IgD-negative memory B cell (primary cell): ENCODE measurements around the gene PKHD1. TPM values are rescaled to one million over a fixed set of nuclear protein-coding genes. Genes with fewer than 3 reads are reported as not detected.

Source experiments
- H3K27ac Mint-ChIP-seq, 3 donors: one replicate each; pipeline ENCODE4 v1.8.0; 2020 to 2022; ENCODE audit warnings: mild to moderate bottlenecking in 3 of 3, mixed read lengths in 3 of 3, moderate library complexity in 1 of 3
- H3K27me3 Mint-ChIP-seq: one replicate; pipeline ENCODE4 v1.8.0; 2021; ENCODE audit warnings: mixed read lengths
- H3K36me3 Mint-ChIP-seq: one replicate; pipeline ENCODE4 v1.8.0; 2020; ENCODE audit warnings: mild to moderate bottlenecking, mixed read lengths
- H3K4me1 Mint-ChIP-seq, 3 donors: one replicate each; pipeline ENCODE4 v1.8.0; 2020 to 2022; ENCODE audit warnings: mixed read lengths in 3 of 3, mild to moderate bottlenecking in 1 of 3
- H3K4me3 Mint-ChIP-seq, 4 donors: one replicate each; pipeline ENCODE4 v1.8.0; 2020 to 2022; ENCODE audit warnings: mild to moderate bottlenecking in 4 of 4, mixed read lengths in 4 of 4, moderate library complexity in 3 of 4
- H3K9me3 Mint-ChIP-seq, 3 donors: one replicate each; pipeline ENCODE4 v1.8.0; 2020 to 2021; ENCODE audit warnings: mixed read lengths in 3 of 3, mild to moderate bottlenecking in 1 of 3
- polyA plus RNA-seq: library from polyadenylated mRNA; unstranded; fragments of 300-500 nt; fragmentation: Illumina TruSeq; gene quantifications from one replicate; pipeline ENCODE4 v1.2.3, GENCODE V29; 2021

The PKHD1 gene
- polyA plus RNA-seq, 1 donor from 2014 or later, result not detected

DNA sequence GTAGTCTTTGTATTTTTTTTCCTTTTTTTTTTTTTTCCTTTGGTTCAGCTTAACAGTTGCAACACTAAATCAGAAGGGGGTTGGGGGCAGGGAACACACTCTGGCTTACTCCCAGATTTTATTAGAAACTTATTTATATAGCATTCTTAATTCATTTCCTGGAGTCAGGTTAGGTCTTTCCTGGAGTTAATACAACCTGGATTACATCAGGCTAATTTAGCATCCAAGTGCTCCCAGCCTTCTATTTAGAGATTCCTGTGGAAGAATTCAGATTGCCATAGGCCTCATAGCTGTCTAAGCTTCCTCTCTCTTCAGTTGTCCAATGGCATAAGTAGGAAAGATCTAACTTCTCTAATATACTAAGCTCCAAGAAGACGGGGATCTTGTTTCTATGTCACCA, 35.8 kb upstream of the PKHD1 start:
- Mint-ChIP-seq H3K9me3 (peaks cover 4 to 10% (median 7%) of the 10 kb centered on the region in 3 donors), H3K4me1 (no peaks in the 10 kb centered on the region), H3K27ac (no peak overlapping the region), H3K27me3 (peaks cover 9% of the 10 kb centered on the region), H3K4me3 (no peak overlapping the region), H3K36me3 (no peaks in the 10 kb centered on the region)

DNA sequence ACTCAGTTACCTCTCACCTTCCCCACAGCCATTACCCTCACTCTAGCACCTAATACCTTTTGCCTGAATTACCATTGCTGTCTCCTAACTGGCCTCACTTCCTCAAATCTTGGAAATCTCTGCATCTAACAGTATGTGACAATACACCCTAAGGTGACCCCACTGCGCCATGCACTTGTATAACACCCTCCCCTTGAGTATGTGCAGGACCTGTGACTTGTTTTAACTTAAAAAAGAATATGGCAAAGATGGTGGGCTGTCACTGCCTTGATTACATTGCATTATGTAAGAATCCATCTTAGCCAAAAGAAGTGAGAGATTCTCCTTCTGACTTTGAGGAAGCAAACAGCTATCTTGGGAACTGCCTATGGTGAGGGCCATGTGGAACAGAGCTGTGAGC, 29.9 kb upstream of the PKHD1 start:
- no peak overlapping the region for H3K27ac Mint-ChIP-seq
- H3K27me3 Mint-ChIP-seq, result peaks cover under 1% of the 10 kb centered on the region
- no peaks in the 10 kb centered on the region for H3K36me3 Mint-ChIP-seq
- peaks cover 4 to 10% (median 7%) of the 10 kb centered on the region in 3 donors for H3K9me3 Mint-ChIP-seq
- peaks cover 0 to under 1% (median 0%) of the 10 kb centered on the region in 3 donors for H3K4me1 Mint-ChIP-seq
- H3K4me3 Mint-ChIP-seq, result no peak overlapping the region

DNA sequence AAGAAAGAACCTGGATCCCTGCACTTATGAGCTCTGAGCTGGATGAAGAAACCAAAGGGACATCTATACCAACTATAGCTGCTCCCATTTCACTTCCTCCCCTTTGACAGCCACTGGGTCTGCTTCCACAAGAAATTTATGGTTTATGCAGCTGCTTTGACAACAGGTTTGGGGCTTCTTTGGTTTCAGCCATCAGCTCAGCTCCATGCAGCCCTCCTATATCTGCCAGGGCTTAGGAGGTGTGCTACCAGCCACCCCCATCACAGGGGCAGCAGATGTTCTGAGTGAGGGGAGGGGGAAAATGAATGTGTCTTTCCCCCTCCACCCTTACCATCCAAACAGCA, 29.2 kb upstream of the PKHD1 start:
- Mint-ChIP-seq H3K36me3 (no peaks in the 10 kb centered on the region), H3K27ac (no peak overlapping the region), H3K9me3 (peaks cover 6 to 10% (median 9%) of the 10 kb centered on the region in 3 donors), H3K4me3 (no peak overlapping the region), H3K4me1 (peaks cover 0 to 1% (median 0%) of the 10 kb centered on the region in 3 donors), H3K27me3 (peaks cover 3% of the 10 kb centered on the region)

DNA sequence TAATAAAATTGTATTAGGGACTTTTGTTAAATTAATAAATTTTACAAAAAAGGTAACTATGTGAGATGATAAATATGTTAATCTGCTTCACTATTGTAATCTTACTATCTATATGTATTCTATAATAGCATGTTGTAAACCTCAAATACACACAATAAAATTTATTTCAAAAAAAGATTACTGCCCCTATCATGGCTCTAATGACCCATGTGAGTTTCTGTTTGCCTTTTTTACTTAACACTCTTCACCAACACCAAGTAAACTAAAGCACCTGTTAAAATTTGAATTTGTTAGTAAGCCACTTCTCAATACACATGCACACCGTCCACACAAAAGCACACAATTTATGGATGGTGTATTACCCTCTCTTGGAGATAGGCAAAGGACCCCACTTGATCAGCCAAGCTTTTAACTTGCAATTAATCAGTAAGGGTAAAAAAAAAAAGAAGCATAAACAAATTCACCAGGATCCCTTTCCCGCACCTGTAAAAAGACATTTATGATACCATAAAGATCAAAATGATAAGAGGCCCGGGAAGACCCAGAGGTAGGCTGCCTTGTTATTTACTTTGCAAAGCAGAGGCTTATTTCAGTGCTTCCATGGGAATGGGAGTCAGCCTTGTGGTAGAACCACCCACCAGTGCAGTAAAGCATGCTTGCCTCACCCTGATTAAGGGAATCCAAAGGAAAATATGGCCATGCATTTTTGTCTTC, 28.6 kb upstream of the PKHD1 start:
- peaks cover 6 to 8% (median 7%) of the 10 kb centered on the region in 3 donors for H3K9me3 Mint-ChIP-seq
- H3K36me3 Mint-ChIP-seq, result no peaks in the 10 kb centered on the region
- H3K27me3 Mint-ChIP-seq, result peaks cover 3% of the 10 kb centered on the region
- H3K27ac Mint-ChIP-seq, result no peak overlapping the region
- H3K4me3 Mint-ChIP-seq, result no peak overlapping the region
- peaks cover 0 to 1% (median 0%) of the 10 kb centered on the region in 3 donors for H3K4me1 Mint-ChIP-seq

DNA sequence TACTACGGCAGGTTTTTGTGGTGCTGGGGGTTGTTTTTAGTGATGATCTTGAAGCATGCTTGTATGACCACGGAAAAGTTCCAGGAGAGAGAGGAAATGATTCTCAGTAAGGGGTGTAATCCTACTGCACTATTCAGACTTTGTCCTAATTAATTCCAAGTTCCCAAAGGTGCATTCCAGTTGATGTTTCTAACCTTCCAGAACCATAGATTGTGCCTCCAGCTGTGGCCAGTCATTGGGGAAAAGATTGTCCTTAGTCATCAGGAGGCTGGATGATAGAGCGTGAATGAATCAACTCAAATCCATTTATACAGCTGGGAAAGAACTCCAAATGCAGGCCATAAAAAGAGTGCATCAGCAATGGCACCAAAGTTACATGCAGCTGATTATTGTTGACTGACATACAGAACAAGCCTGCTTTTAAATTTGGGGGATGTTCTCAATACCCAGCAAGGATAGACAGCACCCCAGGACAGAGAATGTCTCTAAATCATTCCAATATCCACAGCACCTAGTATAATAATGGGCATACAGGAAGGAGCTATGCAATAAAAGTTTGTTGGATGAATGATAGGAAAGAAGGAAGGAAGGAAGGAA, 27.8 kb upstream of the PKHD1 start:
- no peaks in the 10 kb centered on the region for H3K36me3 Mint-ChIP-seq
- peak overlapping the region in 1 of 3 donors; percentile 27 for H3K27ac Mint-ChIP-seq
- H3K9me3 Mint-ChIP-seq, result peaks cover 6 to 8% (median 8%) of the 10 kb centered on the region in 3 donors
- no peak overlapping the region for H3K4me3 Mint-ChIP-seq
- H3K27me3 Mint-ChIP-seq, result peaks cover 3% of the 10 kb centered on the region
- peaks cover 0 to 1% (median 0%) of the 10 kb centered on the region in 3 donors for H3K4me1 Mint-ChIP-seq

DNA sequence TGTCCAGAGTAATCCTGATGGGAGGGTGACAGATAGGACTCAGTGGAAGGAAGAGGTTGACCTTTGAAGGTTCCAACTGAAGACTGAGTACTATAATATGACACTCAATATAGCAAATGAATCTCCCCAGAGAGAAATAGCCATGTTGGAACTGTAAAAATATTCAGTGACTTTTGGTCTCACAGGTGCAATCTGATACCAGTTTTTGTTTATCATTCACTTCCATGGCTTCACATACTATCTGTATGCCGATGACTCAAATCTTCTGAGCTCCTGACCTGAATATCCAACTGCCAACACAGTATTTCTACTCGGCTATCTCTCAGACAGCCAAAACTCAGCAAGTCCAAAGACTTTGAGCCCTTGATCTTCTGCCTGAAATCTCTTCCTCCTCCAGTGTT, 21.8 kb upstream of the PKHD1 start:
- peaks cover 8% of the 10 kb centered on the region for H3K27me3 Mint-ChIP-seq
- H3K36me3 Mint-ChIP-seq, result no peaks in the 10 kb centered on the region
- H3K9me3 Mint-ChIP-seq, result peaks cover 0 to 4% (median 2%) of the 10 kb centered on the region in 3 donors
- H3K4me3 Mint-ChIP-seq, result no peak overlapping the region
- H3K27ac Mint-ChIP-seq, result no peak overlapping the region
- peaks cover 0 to 1% (median 0%) of the 10 kb centered on the region in 3 donors for H3K4me1 Mint-ChIP-seq

DNA sequence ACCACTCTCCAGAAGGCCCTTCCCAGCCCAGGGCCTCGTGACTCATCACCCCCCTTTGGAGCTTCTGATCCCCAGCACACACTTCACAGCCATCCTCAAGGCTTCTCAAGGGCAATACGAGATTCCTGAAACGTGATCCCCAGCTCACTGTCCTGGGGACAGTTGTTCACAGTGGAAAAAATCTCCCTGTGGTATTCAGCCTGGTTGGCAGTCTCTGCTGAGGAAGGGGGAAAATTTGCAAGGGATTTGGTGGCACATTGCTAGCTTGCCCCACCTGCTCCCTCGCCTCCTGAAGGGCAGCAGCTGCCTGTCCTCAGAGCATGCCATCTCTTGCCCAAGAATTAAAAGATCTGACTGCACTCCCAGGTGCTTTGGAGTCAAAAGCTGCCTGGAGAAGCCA, 20.7 kb upstream of the PKHD1 start:
- H3K27me3 Mint-ChIP-seq, result peaks cover 15% of the 10 kb centered on the region
- H3K9me3 Mint-ChIP-seq, result peaks cover 0 to 4% (median 2%) of the 10 kb centered on the region in 3 donors
- H3K27ac Mint-ChIP-seq, result no peak overlapping the region
- no peak overlapping the region for H3K4me3 Mint-ChIP-seq
- no peaks in the 10 kb centered on the region for H3K36me3 Mint-ChIP-seq
- H3K4me1 Mint-ChIP-seq, result peaks cover 0 to 1% (median 0%) of the 10 kb centered on the region in 3 donors

DNA sequence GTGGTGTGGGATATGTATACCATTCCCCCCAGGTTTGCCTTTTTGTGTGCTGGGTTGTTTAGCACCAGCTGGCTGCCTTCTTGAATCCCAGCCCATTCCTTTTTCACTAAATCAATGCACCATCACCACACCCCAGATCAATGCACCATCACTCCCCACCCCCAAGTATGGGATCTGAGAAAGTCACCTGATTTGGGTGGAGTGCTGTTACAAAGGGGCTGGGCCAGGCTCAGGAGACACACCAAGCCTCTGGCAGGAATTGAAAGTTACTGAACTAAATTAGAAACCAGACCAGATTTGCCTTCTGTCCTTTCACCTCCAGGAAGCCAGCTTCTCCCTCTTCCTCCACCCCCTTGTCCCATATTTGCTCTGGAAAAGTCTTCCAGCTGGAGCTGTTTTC, 19.6 kb upstream of the PKHD1 start:
- Mint-ChIP-seq H3K4me1 (no peaks in the 10 kb centered on the region), H3K27me3 (peaks cover 13% of the 10 kb centered on the region), H3K27ac (no peak overlapping the region), H3K9me3 (peaks cover 0 to 1% (median 0%) of the 10 kb centered on the region in 3 donors), H3K4me3 (no peak overlapping the region), H3K36me3 (no peaks in the 10 kb centered on the region)

DNA sequence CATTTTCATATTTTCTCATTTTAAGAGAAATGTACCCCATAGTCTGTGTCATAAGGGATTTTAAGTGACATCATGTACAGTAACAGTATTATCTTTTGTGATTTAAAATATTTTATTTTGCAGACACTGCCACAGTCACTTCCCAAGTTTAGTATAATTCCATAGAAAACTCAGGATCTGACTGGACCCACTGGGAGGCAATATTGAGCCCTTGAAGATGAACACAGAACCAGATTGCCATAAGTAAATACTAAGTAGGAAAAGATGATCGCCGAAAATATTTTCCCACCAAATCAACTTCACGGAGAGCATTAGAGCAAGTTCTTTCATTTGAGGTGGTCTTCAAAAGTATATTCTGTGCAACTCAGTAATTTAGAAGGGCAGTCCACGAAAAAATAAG, 17.6 kb upstream of the PKHD1 start:
- peaks cover 16% of the 10 kb centered on the region for H3K27me3 Mint-ChIP-seq

DNA sequence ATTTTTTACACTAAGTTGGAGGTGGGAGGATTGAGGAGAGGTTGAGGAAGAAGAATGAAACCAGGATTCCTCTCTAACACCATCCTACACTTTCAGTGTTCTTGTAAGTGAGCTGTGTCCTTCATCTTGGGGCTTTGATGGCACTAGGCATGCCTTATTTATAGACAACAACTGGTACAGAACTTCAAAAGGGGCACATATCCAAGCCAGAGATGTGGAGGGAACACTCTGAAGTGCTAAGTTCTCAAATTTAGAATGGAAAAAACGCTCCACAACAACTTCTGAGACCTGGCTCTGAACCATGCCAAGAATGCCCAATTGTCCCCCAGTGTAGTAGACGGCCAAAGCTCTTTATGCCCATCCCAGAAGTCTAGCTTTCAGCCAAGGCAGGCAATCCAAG, 16.2 kb upstream of the PKHD1 start:
- Mint-ChIP-seq H3K4me1 (no peaks in the 10 kb centered on the region), H3K27ac (no peak overlapping the region), H3K9me3 (no peaks in the 10 kb centered on the region), H3K36me3 (no peaks in the 10 kb centered on the region), H3K27me3 (peaks cover 13% of the 10 kb centered on the region), H3K4me3 (no peak overlapping the region)

More for the DNA sequence above, 17.6 kb upstream of the PKHD1 start:
- no peaks in the 10 kb centered on the region for H3K4me1 Mint-ChIP-seq
- no peaks in the 10 kb centered on the region for H3K36me3 Mint-ChIP-seq
- no peak overlapping the region for H3K4me3 Mint-ChIP-seq
- no peaks in the 10 kb centered on the region for H3K9me3 Mint-ChIP-seq
- no peak overlapping the region for H3K27ac Mint-ChIP-seq

DNA sequence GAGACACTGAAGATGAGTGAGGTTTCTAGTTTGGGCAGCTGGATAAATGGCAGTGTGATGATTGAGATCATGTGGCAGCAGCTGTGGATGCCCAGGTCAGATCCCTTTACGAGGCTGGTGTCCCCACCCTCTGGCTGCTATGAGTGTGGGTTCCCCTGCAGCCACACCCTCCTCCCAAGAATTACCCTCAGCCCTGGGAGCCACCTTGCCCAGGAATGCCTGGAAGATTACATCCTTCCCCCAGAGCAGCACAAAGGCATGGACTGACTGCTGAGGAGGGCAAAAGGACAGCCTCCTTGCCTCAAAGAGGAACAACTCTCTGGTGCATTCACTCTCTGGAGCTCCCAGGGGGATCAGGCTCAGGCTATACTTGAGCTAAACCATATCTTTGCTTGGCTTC, 15.0 kb upstream of the PKHD1 start:
- Mint-ChIP-seq H3K36me3 (no peaks in the 10 kb centered on the region), H3K27me3 (peaks cover 14% of the 10 kb centered on the region), H3K9me3 (no peaks in the 10 kb centered on the region), H3K27ac (no peak overlapping the region), H3K4me3 (no peak overlapping the region), H3K4me1 (no peaks in the 10 kb centered on the region)

DNA sequence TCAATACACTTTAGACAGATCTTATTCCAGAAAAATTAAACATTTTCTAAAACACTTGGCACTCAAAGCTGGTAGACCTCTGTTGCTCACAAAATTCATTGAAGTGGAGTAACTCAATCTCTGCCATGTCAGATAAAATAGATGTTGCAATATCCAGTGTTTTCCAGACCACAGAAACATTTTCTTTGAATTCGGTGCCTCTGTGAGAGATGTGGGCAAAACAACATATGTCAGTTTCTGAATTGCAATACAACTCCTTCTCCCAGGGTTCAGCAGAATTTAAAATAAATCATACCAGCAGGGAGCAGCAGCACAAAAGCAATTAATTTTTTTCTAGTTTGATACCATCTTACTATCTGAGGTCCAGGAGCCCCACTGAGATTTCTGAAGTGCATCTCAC, 11.3 kb upstream of the PKHD1 start:
- no peak overlapping the region for H3K27ac Mint-ChIP-seq
- no peaks in the 10 kb centered on the region for H3K4me1 Mint-ChIP-seq
- peaks cover 1 to 3% (median 1%) of the 10 kb centered on the region in 3 donors for H3K9me3 Mint-ChIP-seq

DNA sequence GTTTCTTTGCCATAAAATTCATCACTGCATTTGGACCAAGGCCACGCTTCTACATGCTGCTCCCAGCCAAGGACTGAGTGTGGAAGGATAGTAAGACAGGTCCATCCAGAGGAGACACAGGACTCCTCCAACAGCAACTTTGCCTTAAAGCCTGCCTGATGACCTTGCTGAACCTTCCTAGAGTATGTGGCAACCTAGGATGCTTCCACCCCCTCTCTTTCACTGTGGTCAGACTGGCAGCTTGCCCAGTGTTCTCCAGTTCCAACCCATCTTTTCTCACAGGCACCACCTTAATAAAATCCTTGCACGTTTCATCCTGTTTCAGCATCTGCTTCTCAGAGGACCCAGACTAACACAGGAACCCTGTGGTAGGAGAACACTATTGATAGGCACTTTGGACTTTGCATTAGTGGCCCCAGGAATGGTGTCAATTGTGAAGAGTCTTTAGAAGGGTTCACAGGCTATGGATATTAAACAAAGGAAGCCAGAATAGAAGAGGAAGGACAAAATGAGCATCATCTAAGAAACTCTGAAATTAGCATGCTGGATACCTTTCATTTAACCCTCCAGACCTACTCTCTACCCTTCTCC, 2.4 kb upstream of the PKHD1 start:
- H3K27me3 Mint-ChIP-seq, result no peaks in the 10 kb centered on the region
- no peaks in the 10 kb centered on the region for H3K36me3 Mint-ChIP-seq
- no peak overlapping the region for H3K4me3 Mint-ChIP-seq
- H3K4me1 Mint-ChIP-seq, result peaks cover 0 to 2% (median 0%) of the 10 kb centered on the region in 3 donors
- no peak overlapping the region for H3K27ac Mint-ChIP-seq
- no peaks in the 10 kb centered on the region for H3K9me3 Mint-ChIP-seq

More for the DNA sequence above, 11.3 kb upstream of the PKHD1 start:
- Mint-ChIP-seq H3K36me3 (no peaks in the 10 kb centered on the region), H3K27me3 (peaks cover 13% of the 10 kb centered on the region), H3K4me3 (no peak overlapping the region)

DNA sequence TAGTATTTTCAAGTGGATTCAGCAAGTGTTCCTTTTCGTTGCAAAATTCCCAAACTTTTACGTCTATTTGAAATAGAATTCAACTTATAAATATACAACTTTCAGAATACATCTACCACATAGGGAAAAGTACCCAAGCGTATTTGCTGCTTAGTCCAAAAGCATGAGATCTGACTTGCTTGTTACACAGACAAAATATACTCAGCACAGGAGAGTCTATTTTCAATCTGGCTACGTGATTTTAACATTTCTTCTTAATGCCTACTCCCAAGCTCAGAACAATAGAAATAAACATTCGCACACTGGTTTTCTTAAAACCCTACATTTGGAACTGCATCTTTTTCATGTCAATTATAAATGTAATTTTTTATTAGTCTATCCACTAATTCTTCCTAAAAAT, 672 bp downstream of the PKHD1 start:
- peaks cover 2% of the 10 kb centered on the region for H3K27me3 Mint-ChIP-seq
- peaks cover 0 to 2% (median 0%) of the 10 kb centered on the region in 3 donors for H3K4me1 Mint-ChIP-seq
- H3K9me3 Mint-ChIP-seq, result no peaks in the 10 kb centered on the region
- no peak overlapping the region for H3K4me3 Mint-ChIP-seq
- no peaks in the 10 kb centered on the region for H3K36me3 Mint-ChIP-seq
- H3K27ac Mint-ChIP-seq, result no peak overlapping the region

DNA sequence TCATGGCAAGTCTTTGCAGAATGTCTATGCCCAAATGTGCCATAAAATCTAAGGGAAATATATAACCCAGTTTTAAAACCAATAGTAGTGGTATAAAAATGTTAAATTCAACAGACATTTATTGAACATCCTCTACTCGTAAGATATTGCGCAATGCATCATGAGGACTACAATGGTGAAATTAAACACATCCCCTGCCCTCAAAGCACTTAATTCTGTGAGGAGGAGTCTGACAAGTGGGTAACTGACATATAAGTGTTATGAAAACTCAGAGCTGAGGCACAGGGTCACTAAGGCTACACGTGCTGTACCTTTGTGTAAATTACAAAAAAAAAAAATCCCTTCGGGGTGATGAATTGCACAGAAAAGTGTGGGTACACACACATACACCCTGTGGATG, 6.2 kb downstream of the PKHD1 start:
- Mint-ChIP-seq H3K27me3 (peaks cover 4% of the 10 kb centered on the region), H3K36me3 (no peaks in the 10 kb centered on the region), H3K4me1 (peaks cover 0 to 2% (median 0%) of the 10 kb centered on the region in 3 donors), H3K9me3 (no peaks in the 10 kb centered on the region), H3K27ac (no peak overlapping the region), H3K4me3 (no peak overlapping the region)
